GM06990 (cell line): ENCODE data around the gene SLC39A3.
A peak's percentile ranks its signal among the peaks of the same experiment; 100 is the strongest.

Experiments used
- DNase-seq: peaks from one replicate; pipeline ENCODE4 v3.0.0-alpha.2; 2011; ENCODE audit not compliant: insufficient read length; ENCODE audit errors: extremely low read depth
- H3K27me3 ChIP-seq: replicated peaks from 2 replicates; pipeline ENCODE4 v1.6.0; 2011; ENCODE audit warnings: low read length; ENCODE audit not compliant: control insufficient read depth, insufficient read depth
- H3K36me3 ChIP-seq: 2 replicates; pipeline ENCODE4 v1.5.1; 2011; ENCODE audit warnings: low read length; ENCODE audit not compliant: control insufficient read depth, insufficient read depth
- H3K4me3 ChIP-seq: replicated peaks from 2 replicates; pipeline ENCODE4 v1.5.1; 2011; ENCODE audit warnings: low read depth, mild to moderate bottlenecking, control low read depth, low read length
- TF ChIP-seq, protein P1 (sequence below): IDR thresholded peaks from 2 replicates; pipeline ENCODE4 v1.5.1; 2011; ENCODE audit warnings: low read length, control low read depth, mild to moderate bottlenecking, inconsistent platforms; ENCODE audit not compliant: insufficient read depth, poor library complexity, severe bottlenecking

The SLC39A3 gene, protein sequence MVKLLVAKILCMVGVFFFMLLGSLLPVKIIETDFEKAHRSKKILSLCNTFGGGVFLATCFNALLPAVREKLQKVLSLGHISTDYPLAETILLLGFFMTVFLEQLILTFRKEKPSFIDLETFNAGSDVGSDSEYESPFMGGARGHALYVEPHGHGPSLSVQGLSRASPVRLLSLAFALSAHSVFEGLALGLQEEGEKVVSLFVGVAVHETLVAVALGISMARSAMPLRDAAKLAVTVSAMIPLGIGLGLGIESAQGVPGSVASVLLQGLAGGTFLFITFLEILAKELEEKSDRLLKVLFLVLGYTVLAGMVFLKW

DNA sequence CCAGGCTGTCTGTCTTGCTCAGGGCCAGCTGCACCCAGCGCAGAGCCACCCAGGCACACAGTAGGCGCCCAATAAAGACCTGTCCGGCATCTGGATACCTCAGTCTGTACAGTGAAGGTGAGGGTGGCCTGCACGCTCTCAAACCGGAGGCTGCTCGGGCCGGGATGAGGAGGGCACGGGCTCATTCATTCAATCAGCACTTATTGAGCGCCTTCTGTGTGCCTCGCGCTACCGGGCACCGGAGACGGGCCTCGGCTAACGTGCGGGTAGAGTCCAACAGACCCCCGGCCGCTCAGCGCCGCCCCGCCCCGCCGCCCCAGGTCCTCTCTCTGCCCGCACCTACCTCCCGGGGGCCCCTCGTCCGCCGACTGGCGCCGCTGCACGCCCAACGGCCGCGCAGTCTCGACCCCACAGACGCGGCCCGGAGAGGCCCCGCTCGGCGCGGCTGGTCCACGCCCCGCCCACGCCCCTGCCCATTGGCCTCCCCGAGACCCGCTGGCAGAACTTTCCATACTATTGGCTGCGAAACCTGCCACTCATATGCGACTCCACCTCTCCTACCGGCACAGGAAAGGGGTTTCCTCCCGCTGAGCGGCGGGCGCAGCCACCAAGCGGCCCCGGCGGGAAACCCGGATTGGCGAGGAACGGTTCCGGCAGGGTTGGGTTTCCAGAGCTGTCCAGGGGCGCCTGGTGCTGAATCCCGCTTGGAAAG is at the start of gene SLC39A3:
SLC39A3 (minus strand) TSS at position 416 of the 712 bp plus-strand sequence. CDS start 2,760 bp downstream, outside the sequence.
- TF ChIP-seq, protein P1, sequence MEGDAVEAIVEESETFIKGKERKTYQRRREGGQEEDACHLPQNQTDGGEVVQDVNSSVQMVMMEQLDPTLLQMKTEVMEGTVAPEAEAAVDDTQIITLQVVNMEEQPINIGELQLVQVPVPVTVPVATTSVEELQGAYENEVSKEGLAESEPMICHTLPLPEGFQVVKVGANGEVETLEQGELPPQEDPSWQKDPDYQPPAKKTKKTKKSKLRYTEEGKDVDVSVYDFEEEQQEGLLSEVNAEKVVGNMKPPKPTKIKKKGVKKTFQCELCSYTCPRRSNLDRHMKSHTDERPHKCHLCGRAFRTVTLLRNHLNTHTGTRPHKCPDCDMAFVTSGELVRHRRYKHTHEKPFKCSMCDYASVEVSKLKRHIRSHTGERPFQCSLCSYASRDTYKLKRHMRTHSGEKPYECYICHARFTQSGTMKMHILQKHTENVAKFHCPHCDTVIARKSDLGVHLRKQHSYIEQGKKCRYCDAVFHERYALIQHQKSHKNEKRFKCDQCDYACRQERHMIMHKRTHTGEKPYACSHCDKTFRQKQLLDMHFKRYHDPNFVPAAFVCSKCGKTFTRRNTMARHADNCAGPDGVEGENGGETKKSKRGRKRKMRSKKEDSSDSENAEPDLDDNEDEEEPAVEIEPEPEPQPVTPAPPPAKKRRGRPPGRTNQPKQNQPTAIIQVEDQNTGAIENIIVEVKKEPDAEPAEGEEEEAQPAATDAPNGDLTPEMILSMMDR, result no peak

DNA sequence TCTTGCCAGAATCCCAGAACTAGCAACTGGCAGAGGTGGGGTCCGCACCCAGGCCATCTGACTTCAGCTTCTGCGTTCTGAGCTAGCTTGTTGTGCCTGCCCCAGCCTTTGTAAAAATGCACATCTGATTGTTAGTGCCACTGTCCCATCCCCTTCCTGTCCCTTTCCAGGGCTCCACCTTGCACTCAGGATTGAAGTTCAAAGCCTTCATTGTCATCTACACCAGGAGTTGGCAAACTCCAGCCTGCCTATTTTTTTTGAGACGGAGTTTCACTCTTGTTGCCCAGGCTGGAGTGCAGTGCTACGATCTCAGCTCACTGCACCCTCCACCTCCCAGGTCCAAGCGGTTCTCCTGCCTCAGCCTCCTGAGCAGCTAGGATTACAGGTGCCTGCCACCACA is 48.4 kb upstream of the SLC39A3 start:
- no peak for DNase-seq
- H3K36me3 ChIP-seq, result peaks cover 20% of the 10 kb centered on the region
- TF ChIP-seq, protein P1, result no peak
- H3K27me3 ChIP-seq, result no peaks in the 10 kb centered on the region
- H3K4me3 ChIP-seq, result no peak overlapping the region

More for the DNA sequence above, at the start of gene SLC39A3:
- Histone ChIP-seq H3K4me3 (peak within 1 kb of the TSS; percentile 96), H3K27me3 (no peaks in the 10 kb centered on the region), H3K36me3 (peaks cover 23% of the 10 kb centered on the region)
- DNase-seq, result peak; percentile 92

DNA sequence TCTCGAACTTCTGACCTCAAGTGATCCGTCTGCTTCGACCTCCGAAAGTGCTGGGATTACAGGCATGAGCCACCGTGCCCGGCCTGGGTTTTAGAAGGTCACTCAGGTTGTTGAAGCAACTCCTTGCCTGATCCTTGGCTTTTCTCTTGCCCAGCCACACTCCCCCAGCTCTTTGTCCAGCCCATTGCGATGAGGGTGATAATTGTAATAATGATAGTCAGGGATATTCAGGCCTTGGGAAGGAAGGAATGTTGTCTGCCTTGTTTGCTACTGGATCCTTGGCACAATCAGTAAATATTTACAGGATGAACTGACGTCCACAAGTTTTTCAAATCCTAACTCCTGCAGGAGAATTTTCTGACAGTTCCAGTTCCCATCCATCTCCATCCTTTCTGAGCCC is 47.3 kb upstream of the SLC39A3 start:
- peak overlapping the region; percentile 17 for H3K4me3 ChIP-seq

DNA sequence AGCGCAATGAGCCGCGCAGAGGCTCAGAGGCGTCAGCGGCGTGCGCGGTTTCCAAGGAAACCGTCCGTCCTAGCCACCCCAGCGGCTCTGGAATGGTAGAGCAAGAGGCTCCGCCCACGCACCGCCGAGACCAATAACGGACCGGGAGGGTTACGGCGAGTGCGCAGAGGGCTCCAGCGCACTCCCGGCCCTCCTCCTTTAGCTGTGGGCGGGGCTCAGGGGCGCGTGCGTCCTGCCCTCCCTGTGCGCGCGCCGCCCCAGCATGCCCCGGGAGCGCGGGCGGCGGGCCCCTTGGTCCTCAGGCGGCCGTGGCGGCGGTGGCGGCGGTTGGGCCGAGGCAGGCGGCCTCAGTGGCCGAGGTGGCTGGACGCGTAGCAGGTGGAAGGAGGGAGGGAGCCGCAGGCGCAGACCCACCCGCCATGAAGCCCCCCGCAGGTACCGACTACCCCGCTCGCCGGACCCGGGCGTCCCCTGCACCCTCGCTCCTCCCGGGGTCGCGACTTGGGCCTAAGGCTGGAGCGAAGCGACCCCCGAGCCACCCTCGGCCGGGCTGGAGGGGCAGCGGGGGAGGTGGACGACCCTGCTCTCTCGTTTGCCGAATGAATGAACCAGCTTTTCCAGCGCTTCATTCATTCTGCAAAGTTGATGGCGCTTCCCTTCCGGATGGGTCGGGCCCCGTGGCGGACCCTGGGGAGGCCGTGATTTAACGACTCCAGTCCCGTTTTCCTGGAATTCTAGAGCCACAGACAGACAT is 45.6 kb upstream of the SLC39A3 start, which contains the start of gene THOP1:
THOP1 (plus strand) TSS at position 260 of the 754 bp plus-strand sequence; CDS start at position 420, 160 bp downstream.
- peak within 1 kb of the TSS; percentile 96 for H3K4me3 ChIP-seq
- TF ChIP-seq, protein P1, result no peak
- H3K36me3 ChIP-seq, result peaks cover 8% of the 10 kb centered on the region
- peak; percentile 98 for DNase-seq
- no peaks in the 10 kb centered on the region for H3K27me3 ChIP-seq

More for the DNA sequence above, 47.3 kb upstream of the SLC39A3 start:
- no peaks in the 10 kb centered on the region for H3K27me3 ChIP-seq
- H3K36me3 ChIP-seq, result peaks cover 20% of the 10 kb centered on the region
- TF ChIP-seq, protein P1, result no peak
- no peak for DNase-seq

DNA sequence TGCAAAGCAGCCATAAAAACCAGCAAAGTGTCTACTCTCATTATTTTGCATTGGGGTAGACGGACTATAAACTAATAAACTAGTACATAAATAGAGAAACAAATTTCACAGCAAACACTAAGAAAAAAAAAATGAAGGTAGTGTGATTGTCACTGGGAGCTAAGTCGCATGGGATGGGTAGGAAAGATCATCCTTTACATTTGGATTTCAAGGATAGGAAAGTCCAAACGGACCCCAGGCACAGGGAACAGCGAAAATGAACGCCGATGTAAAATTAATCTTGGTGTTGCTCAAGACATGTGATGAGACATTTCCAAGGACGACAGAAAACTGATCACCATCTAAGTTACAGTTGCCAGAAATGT is 43.9 kb upstream of the SLC39A3 start:
- peak overlapping the region; percentile 22; the same call in 1 of the 2 replicates for H3K4me3 ChIP-seq
- DNase-seq, result no peak
- TF ChIP-seq, protein P1, result no peak
- H3K36me3 ChIP-seq, result peaks cover 4% of the 10 kb centered on the region
- H3K27me3 ChIP-seq, result no peaks in the 10 kb centered on the region
